Measurements from ENCODE around the gene GRWD1.

GRCh38 chr19:48424694-48425219 lies 21.0 kb upstream of the GRWD1 start:
- TF ChIP-seq POLR2A (IDR thresholded peaks at IDR 0.05; ENCODE audit: borderline replicate concordance, extremely low read depth, insufficient read depth, insufficient read length) = no peak
- TF ChIP-seq REST (IDR thresholded peaks at IDR 0.05; ENCODE audit: low read depth) = no peak
- TF ChIP-seq JUND (IDR thresholded peaks at IDR 0.05) = peak; percentile 30; the same call in 1 of the 2 replicates
- no peak for TF ChIP-seq EZH2 (IDR thresholded peaks at IDR 0.05)
- TF ChIP-seq CTCF (IDR thresholded peaks at IDR 0.05 in 2 of 3, conservative IDR thresholded peaks at IDR 0.05 in 1 of 3; ENCODE audit: borderline replicate concordance in 1 of 3, insufficient read depth in 1 of 3, low read depth in 2 of 3, low read length in 2 of 3) = no peak
- TF ChIP-seq POLR2AphosphoS5 (IDR thresholded peaks at IDR 0.05; ENCODE audit: low read depth, low read length) = no peak
